NCI-H146 (cell line): ENCODE results near the gene SLC6A6.

Source experiments
- DNase-seq: peaks from one replicate; lab custom pipeline; 2025; lab: John Stamatoyannopoulos, UW

Gene SLC6A6

GRCh38 chr3:14372587-14372986 is 29.8 kb upstream of the SLC6A6 start:
- no peak for DNase-seq

- DNase-seq = no peak
These were observed 28.5 kb upstream of the SLC6A6 start for GRCh38 chr3:14373753-14374376.

- DNase-seq = no peak
These were observed 27.9 kb upstream of the SLC6A6 start for GRCh38 chr3:14374444-14374883.

- DNase-seq = no peak
These were observed 27.2 kb upstream of the SLC6A6 start for GRCh38 chr3:14375192-14375591.

- no peak for DNase-seq
These were observed 25.9 kb upstream of the SLC6A6 start for GRCh38 chr3:14376348-14377043.

GRCh38 chr3:14377044-14377837 is 25.2 kb upstream of the SLC6A6 start:
- no peak for DNase-seq

GRCh38 chr3:14377838-14378169 is 24.6 kb upstream of the SLC6A6 start:
- DNase-seq = no peak

- DNase-seq = no peak
These were observed 24.0 kb upstream of the SLC6A6 start for GRCh38 chr3:14378415-14378814.

- no peak for DNase-seq
These were observed 22.6 kb upstream of the SLC6A6 start for GRCh38 chr3:14379843-14380242.

GRCh38 chr3:14386254-14386653 is 16.2 kb upstream of the SLC6A6 start:
- no peak for DNase-seq

- no peak for DNase-seq
These were observed 14.2 kb upstream of the SLC6A6 start for GRCh38 chr3:14388201-14388600.

GRCh38 chr3:14389166-14389606 is 13.2 kb upstream of the SLC6A6 start:
- DNase-seq = peak; percentile 7

GRCh38 chr3:14389716-14390115 is 12.7 kb upstream of the SLC6A6 start:
- DNase-seq = no peak

- DNase-seq = peak; percentile 81
These were observed 11.4 kb upstream of the SLC6A6 start for GRCh38 chr3:14391033-14391432.

GRCh38 chr3:14392231-14392630 is 10.2 kb upstream of the SLC6A6 start:
- DNase-seq = no peak

GRCh38 chr3:14392803-14393319 is 9.5 kb upstream of the SLC6A6 start:
- DNase-seq = no peak

- DNase-seq = no peak
These were observed 8.8 kb upstream of the SLC6A6 start for GRCh38 chr3:14393440-14394106.

GRCh38 chr3:14396031-14396692 is 6.2 kb upstream of the SLC6A6 start:
- DNase-seq = peak; percentile 13

GRCh38 chr3:14397046-14397445 is 5.4 kb upstream of the SLC6A6 start:
- no peak for DNase-seq

- no peak for DNase-seq
These were observed 4.9 kb upstream of the SLC6A6 start for GRCh38 chr3:14397531-14397930.

- DNase-seq = no peak
These were observed 4.2 kb upstream of the SLC6A6 start for GRCh38 chr3:14397940-14398796.
